Gastrocnemius medialis (tissue), 4 donors: Measurements from ENCODE around the gene TNS1.

Source experiments
- POLR2A ChIP-seq, 2 donors: fragments of 450-650 bp; IDR thresholded peaks; one replicate each; pipeline ENCODE4 v1.6.1; 2017; ENCODE audit warnings: antibody characterized with exemption in 2 of 2, mild to moderate bottlenecking in 2 of 2, moderate library complexity in 2 of 2
- TF ChIP-seq, protein P1 (sequence below), 5 experiments: fragments of 450-650 bp in 3 of 5; fragments of 200-600 bp in 2 of 5; sonication (generic) in 2 of 5; IDR thresholded peaks in 4 of 5; conservative IDR thresholded peaks in 1 of 5; 1 replicate in 4 of 5; 2 replicates in 1 of 5; pipeline ENCODE4 v1.5.1; 2016 to 2019; ENCODE audit warnings: antibody characterized with exemption in 5 of 5, mild to moderate bottlenecking in 3 of 5, moderate library complexity in 3 of 5

DNA sequence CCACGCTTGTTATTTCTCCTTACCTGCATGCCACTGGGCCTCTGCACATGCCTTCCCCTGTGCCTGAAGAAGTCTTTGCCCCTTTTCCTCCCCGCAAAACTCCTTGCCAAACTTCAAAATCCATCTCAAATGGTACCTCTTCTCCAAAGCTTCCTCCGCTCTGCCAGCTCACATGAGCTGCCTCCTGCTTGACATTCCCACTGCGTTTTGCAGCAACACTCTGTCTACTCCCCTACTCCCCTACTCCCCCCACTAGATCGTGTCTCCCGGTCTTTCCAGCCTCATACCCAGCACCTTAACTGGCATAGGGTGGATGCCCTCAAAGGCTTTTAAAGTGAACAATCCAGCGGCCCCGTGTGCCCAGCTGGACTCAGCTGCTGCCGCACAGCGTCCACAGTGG is 65.8 kb downstream of the TNS1 start:
- TF ChIP-seq, protein P1, sequence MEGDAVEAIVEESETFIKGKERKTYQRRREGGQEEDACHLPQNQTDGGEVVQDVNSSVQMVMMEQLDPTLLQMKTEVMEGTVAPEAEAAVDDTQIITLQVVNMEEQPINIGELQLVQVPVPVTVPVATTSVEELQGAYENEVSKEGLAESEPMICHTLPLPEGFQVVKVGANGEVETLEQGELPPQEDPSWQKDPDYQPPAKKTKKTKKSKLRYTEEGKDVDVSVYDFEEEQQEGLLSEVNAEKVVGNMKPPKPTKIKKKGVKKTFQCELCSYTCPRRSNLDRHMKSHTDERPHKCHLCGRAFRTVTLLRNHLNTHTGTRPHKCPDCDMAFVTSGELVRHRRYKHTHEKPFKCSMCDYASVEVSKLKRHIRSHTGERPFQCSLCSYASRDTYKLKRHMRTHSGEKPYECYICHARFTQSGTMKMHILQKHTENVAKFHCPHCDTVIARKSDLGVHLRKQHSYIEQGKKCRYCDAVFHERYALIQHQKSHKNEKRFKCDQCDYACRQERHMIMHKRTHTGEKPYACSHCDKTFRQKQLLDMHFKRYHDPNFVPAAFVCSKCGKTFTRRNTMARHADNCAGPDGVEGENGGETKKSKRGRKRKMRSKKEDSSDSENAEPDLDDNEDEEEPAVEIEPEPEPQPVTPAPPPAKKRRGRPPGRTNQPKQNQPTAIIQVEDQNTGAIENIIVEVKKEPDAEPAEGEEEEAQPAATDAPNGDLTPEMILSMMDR (IDR thresholded peaks at IDR 0.05 in 4 of 5, conservative IDR thresholded peaks at IDR 0.05 in 1 of 5): no peak
- no peak for TF ChIP-seq POLR2A (IDR thresholded peaks at IDR 0.05)
